ENCODE data around the gene XRN2.
A peak's percentile ranks its signal among the peaks of the same experiment; 100 is the strongest.
"Not testable (repeated sequence)": the region's sequence is repeated elsewhere in the genome, so short reads cannot be mapped to it uniquely, and the experiment has no call there.

The XRN2 gene

GRCh38 chr20:21342656-21343345 lies 39.7 kb downstream of the XRN2 start:
- FAIRE-seq (no peak), DNase-seq (ENCODE audit: low spot score) (no peak)

GRCh38 chr20:21344206-21344900 lies 41.2 kb downstream of the XRN2 start:
- DNase-seq (ENCODE audit: low spot score), result no peak
- no peak for FAIRE-seq

GRCh38 chr20:21344961-21345360 lies 41.8 kb downstream of the XRN2 start:
- FAIRE-seq, result no peak
- no peak for DNase-seq (ENCODE audit: low spot score)

GRCh38 chr20:21352703-21353102 lies 49.6 kb downstream of the XRN2 start:
- DNase-seq (ENCODE audit: low spot score), result no peak
- no peak for FAIRE-seq

- DNase-seq (ENCODE audit: low spot score) (no peak), FAIRE-seq (no peak)
Observed at GRCh38 chr20:21353236-21353635, 50.1 kb downstream of the XRN2 start.

- DNase-seq (ENCODE audit: low spot score) (no peak), FAIRE-seq (no peak)
Observed at GRCh38 chr20:21355981-21356380, 52.9 kb downstream of the XRN2 start.

DNA sequence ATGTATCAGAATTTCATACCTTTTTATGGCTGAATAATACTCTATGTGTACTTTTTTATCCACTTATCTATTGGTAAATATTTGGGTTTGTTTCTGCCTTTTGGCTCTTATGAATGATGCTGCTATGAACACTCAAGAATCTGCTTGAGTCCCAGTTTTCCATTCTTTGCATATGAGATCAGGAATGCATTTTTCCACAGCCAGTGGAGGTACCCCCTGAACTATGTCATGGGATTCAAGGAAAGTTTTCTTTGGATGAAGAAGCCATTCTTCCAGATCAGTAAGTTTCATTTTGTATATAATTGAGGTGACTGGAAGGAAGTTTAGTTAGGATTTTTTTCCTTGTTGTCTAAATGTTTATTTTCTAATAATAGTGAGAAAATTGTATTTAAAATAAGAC lies 53.3 kb downstream of the XRN2 start:
- FAIRE-seq (no peak), DNase-seq (ENCODE audit: low spot score) (no peak)

DNA sequence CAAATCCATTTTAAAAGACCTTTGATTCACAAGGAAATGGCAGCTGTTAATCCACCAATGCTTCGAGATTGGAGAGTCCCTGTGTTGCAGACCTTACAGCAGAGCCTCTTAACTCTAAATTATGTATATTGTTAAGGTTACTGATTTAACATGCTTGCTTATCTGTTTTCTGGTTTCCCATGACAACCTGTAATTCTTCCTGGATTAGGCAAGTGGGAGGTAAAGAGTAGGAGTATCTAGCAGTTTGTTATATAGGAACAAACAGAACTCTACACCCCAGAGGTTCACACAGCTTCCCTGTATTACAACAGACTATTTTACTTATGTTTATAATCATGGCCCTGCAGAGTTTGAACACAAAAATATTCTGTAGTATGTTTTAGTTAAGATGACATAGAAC lies 54.7 kb downstream of the XRN2 start:
- no peak for FAIRE-seq

GRCh38 chr20:21358737-21359136 lies 55.6 kb downstream of the XRN2 start:
- no peak for FAIRE-seq
- no peak for DNase-seq (ENCODE audit: low spot score)

More for the DNA sequence above, 54.7 kb downstream of the XRN2 start:
- no peak for DNase-seq (ENCODE audit: low spot score)

GRCh38 chr20:21360705-21361104 lies 57.6 kb downstream of the XRN2 start:
- FAIRE-seq, result no peak

GRCh38 chr20:21361266-21361665 lies 58.1 kb downstream of the XRN2 start:
- DNase-seq (ENCODE audit: low spot score), result no peak
- FAIRE-seq, result no peak

More at GRCh38 chr20:21360705-21361104, 57.6 kb downstream of the XRN2 start:
- DNase-seq (ENCODE audit: low spot score), result no peak

- DNase-seq (ENCODE audit: low spot score), result no peak
- no peak for FAIRE-seq
Observed at GRCh38 chr20:21364413-21364812, 61.3 kb downstream of the XRN2 start.

- DNase-seq (ENCODE audit: low spot score) (no peak), FAIRE-seq (peak; percentile 95)
Observed at GRCh38 chr20:21365771-21366170, 62.6 kb downstream of the XRN2 start.

GRCh38 chr20:21366273-21366672 lies 63.1 kb downstream of the XRN2 start:
- not testable (repeated sequence) for FAIRE-seq; DNase-seq (ENCODE audit: low spot score)

- FAIRE-seq, result no peak
Observed at GRCh38 chr20:21368791-21369190, 65.7 kb downstream of the XRN2 start.

DNA sequence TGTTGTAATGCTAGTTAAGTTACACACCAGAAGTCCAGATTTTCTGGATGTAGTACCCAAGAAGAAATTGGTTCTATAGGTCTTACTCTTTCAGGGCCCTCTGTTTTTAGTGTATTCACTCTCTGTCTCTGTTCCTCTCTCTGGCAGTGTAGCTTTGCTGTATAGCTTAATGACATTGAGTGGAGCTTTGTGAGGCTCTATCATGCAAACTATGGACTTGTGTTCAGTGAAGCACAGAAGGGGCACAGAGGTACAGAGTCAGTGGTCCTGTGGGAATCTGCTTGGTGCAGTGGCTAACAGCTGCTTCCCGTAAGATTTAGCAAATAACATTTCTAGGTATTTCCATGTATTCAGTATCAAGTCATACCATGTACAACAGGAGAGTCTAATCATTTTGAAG lies 68.1 kb downstream of the XRN2 start:
- DNase-seq (ENCODE audit: low spot score), result no peak
- FAIRE-seq, result no peak

More at GRCh38 chr20:21368791-21369190, 65.7 kb downstream of the XRN2 start:
- no peak for DNase-seq (ENCODE audit: low spot score)

- FAIRE-seq, result no peak
- DNase-seq (ENCODE audit: low spot score), result no peak
Observed at GRCh38 chr20:21372016-21372415, 68.9 kb downstream of the XRN2 start.

DNA sequence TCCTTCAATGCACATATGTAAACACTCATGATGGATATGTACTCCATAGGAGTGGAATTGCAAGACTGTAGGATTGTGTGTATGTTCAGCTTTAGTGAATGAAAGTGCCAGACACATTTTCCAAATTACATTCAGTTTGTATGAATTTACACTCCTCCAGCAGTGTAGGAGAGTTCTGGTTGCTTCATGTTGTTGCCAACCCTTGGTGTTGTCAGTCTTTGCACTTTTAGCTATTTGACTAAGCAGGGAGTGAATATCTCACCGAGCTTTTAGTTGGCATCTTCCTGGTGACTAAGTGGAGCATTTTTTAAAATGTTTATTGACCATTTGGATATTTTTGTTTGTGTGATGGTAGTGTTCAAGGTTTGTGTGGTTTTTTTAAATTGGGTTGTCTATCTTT lies 70.3 kb downstream of the XRN2 start:
- no peak for DNase-seq (ENCODE audit: low spot score)
- no peak for FAIRE-seq

DNA sequence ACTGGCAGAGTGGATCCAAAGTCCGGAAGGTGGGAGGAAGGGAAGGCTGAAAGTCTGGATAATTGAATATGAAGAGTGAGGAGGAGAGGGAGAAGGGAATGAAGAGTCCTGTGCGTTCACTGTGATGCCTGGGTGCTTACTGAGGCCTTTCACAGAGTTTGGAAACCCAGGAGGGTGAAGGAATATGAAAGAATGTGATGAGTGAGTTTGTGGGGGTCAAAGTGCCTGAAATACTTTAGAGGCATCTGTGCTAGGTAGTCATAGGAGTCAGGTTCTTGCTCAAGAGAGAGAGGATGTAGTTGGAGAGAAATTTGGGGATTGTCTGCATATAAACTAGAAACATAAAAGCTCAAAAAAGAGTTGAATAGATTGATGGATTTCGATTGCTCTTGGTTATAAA lies 73.5 kb downstream of the XRN2 start:
- FAIRE-seq, result no peak
- no peak for DNase-seq (ENCODE audit: low spot score)

GRCh38 chr20:21377701-21378100 lies 74.6 kb downstream of the XRN2 start:
- FAIRE-seq, result no peak
- no peak for DNase-seq (ENCODE audit: low spot score)

- DNase-seq (ENCODE audit: low spot score) (no peak), FAIRE-seq (no peak)
Observed at GRCh38 chr20:21378259-21378658, 75.1 kb downstream of the XRN2 start.

DNA sequence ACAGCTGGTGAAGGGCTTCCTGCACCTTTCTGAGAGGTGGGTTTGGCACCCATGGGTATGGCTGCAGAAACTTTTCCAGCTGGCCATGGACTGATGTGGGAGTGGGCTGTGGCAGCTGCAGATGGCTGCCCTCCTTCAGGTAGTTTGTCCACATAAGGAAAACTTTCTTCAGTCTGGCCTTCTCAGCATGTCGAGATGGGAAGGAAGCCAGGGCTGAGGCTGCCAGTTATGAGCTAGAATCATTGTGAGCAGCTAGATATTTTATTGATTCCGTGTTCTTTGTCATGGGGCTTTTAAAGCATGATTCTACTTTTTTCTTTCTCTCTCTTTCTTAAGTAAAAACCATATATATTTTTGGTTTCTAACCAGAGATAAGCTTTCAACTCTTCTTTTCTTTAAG lies 77.6 kb downstream of the XRN2 start:
- DNase-seq (ENCODE audit: low spot score), result no peak
- FAIRE-seq, result no peak

- no peak for DNase-seq (ENCODE audit: low spot score)
- no peak for FAIRE-seq
Observed at GRCh38 chr20:21381619-21382018, 78.5 kb downstream of the XRN2 start.
